Gastrocnemius medialis (tissue), 4 donors: ENCODE measurements around the gene ATG7.

ENCODE experiments used
- CTCF ChIP-seq, 5 experiments: fragments of 450-650 bp in 3 of 5; fragments of 200-600 bp in 2 of 5; sonication (generic) in 2 of 5; IDR thresholded peaks in 4 of 5; conservative IDR thresholded peaks in 1 of 5; 1 replicate in 4 of 5; 2 replicates in 1 of 5; pipeline ENCODE4 v1.5.1; 2016 to 2019; ENCODE audit warnings: antibody characterized with exemption in 5 of 5, mild to moderate bottlenecking in 3 of 5, moderate library complexity in 3 of 5
- POLR2A ChIP-seq, 2 donors: fragments of 450-650 bp; IDR thresholded peaks; one replicate each; pipeline ENCODE4 v1.6.1; 2017; ENCODE audit warnings: antibody characterized with exemption in 2 of 2, mild to moderate bottlenecking in 2 of 2, moderate library complexity in 2 of 2

GRCh38 chr3:11290743-11291680 is 18.8 kb downstream of the ATG7 start:
- TF ChIP-seq POLR2A (IDR thresholded peaks at IDR 0.05) (no peak), CTCF (IDR thresholded peaks at IDR 0.05 in 4 of 5, conservative IDR thresholded peaks at IDR 0.05 in 1 of 5) (no peak)
